NOMO-1 treated with dmso at 0.1 percent for 144 hours (cell line): Measurements from ENCODE around the gene ADAMTS6.

Experiments used
- DNase-seq: peaks from one replicate; lab custom pipeline; 2025; ENCODE audit not compliant: unreplicated experiment; lab: John Stamatoyannopoulos, UW

The ADAMTS6 gene

GRCh38 chr5:65152131-65152530 lies 329.6 kb downstream of the ADAMTS6 start:
- no peak for DNase-seq

- no peak for DNase-seq
These were observed 330.1 kb downstream of the ADAMTS6 start for GRCh38 chr5:65151614-65152013.

DNA sequence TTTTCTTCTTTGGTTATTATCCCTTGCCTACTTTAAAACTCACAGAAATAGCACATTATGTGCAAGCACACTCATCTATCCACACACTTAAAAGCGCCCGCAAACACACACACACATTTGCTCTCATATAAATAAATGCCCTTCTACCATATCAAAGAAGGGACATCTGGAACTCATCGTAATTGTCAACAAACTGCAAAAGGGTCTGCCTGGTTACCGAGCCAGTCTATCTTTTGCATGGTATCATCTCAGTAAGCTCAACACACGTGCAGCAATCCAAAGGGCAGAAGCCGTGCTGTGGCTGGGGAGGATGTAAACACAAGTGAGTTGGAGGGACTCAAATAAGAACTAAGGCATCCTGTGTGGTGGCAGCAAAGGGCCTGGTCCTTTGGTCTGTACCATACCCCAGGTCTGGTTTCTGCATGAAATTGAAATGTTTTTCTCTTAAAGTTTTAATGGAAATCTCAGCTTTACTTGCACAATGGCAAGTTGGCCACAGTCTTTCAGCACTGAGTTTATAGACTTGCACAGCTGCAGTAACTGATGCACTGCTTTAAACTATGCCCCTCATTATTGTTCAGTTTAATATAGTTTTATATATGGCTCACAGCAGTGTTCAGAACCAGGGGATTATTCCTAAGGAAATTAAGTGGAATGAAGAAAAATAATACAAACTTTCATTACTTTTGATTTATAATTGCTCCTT lies 331.0 kb downstream of the ADAMTS6 start:
- DNase-seq = no peak

- DNase-seq = no peak
These were observed 331.9 kb downstream of the ADAMTS6 start for GRCh38 chr5:65149827-65150226.

DNA sequence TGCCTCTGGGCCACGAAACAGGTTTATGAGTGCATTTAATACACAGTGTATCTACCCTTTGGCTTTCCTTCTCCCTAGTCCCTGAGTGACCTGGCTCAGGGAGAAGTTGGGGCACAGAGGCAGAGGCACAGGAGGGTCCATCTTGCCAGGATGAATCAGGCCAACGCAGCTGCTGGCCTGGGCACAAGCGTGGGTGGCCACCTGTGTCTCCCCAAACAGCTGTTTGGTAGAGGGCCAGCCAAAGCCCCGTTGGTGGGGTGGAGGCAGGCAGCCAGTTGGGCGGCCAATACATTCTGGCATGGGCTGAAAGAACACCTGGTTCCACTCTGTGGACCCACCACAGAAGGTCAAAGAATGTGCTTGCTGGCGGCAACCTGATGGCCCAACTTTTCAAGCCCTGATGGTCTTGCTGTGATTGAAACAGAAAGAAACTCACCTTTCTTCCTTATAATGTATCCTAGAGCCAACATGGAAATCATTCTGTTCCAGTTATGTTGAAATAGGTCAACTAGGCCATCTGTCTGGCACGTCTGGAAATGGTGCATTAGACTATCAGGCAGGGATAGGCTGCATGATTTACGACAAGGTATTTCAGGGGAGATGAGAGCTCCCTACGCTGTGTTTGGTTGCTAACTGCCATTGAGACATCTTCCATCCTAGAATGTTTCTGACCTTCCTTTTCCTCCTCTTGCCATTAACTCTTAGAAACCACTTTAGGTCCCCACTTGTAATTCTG lies 337.4 kb downstream of the ADAMTS6 start:
- DNase-seq = no peak

DNA sequence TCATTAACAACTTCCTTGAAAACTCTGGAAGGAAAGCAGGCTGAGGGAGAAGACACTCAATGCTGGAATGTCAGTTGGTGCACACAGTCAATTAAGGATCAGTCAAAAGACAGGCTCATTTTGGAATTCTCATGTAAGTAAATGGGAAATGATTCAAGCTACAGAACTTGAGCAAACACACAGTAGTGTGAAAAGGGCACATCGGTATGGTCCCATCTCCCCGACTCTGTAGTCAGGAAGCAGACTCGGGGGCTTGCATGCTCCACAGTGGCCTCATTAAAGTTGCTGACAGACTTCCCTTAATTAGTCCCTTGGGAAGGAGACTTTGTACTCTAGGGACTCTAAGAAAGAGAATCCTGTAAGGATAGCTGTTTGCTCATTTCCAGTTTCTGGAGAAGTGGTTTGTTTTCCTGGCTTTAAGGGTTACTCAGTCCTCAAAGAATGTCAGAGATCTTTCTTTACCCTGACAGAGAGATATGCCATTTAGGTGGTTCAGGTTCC lies 339.2 kb downstream of the ADAMTS6 start:
- DNase-seq = no peak

GRCh38 chr5:65142016-65142415 lies 339.7 kb downstream of the ADAMTS6 start:
- no peak for DNase-seq

GRCh38 chr5:65141493-65141892 lies 340.2 kb downstream of the ADAMTS6 start:
- no peak for DNase-seq

DNA sequence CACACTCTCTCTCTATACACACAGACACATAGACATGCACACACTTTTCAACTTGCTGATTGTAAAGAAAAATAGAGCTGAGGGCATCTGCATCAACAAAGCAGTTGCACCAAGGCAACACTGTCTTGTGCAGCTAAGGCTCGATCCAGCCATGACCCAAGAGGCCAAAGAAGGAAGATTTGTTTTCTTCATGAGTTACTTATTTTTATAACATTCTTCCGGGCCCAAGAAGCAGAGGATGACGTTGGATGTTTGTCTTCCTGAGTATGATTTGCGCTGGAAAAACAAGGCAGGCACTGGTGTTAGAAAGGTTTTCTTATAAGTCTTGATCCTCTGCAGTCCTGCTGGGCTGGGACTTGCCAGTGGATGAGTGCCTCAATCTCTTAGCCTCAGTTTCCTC lies 344.1 kb downstream of the ADAMTS6 start:
- DNase-seq = no peak

DNA sequence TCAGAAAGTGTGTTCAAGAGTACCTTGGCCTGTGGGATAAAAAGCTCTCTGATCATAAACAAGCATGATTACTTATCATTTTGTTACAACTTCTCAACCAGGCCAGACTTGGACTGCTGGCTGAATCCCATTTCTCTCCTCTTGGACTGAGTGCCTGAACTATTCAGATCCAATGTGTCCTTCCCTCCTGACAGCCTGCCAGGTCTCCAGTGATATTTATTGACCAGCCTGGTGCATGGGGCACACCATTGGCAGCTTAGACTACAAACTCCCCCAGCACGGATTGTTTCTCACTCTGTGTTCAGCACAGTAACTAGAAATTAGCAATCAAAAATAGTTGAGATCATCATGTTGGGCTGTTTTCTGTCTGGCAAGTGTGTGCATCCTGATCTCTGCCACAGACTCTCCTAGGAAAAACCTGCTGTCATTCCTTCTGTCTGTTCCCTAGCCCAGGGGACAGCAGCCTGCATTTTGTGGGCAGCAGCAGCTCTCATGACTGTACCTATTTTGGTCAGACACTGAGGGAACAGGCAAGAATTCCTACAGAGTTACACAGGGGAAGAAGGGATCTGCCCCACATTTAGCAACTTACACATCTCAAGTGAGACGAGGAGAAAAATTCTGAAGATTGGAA lies 348.1 kb downstream of the ADAMTS6 start:
- DNase-seq = no peak

DNA sequence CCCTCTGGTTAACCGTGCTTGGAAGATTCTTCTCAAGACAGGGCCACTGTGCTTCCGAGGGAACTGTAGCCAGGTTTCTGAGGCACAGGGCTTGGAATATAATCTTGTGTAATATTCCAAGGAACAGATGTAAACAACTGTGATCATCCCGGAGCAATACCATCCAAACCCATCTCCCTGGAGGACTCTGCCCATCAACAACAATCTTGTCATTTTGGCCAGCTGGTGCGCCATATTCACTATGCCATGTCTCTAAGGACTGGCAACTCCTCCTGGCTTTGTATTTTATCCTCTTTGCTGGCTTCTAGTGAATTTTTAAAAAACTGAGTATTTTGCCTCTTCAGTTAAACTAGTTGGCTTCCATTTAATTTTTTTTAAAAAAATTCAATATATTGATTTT lies 349.3 kb downstream of the ADAMTS6 start:
- DNase-seq = no peak

DNA sequence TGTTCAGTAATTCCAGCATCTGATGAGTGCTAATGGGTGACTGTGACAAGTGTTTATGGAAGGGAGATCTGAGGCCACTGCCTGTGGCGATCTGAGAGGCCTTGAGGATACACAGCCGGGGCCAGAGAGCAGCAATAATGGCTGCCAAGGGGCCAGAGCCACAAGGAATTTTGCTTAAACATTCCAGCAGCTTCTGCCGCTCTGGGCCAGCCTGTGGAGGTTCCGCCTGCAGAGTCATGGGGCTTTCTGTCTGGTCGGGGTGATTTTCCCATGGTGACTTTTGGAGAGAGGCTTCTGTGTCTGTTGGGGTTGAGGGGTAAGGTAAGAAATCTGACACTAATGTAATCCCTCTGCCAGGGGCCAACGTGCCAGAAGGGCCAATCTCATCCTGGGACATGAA lies 353.5 kb downstream of the ADAMTS6 start:
- DNase-seq = no peak

- no peak for DNase-seq
These were observed 354.4 kb downstream of the ADAMTS6 start for GRCh38 chr5:65127161-65127901.

- no peak for DNase-seq
These were observed 355.1 kb downstream of the ADAMTS6 start for GRCh38 chr5:65126542-65127069.

GRCh38 chr5:65125591-65126541 lies 355.9 kb downstream of the ADAMTS6 start:
- no peak for DNase-seq

- DNase-seq = no peak
These were observed 359.8 kb downstream of the ADAMTS6 start for GRCh38 chr5:65121880-65122436.

- DNase-seq = no peak
These were observed 361.3 kb downstream of the ADAMTS6 start for GRCh38 chr5:65120371-65120967.

- no peak for DNase-seq
These were observed 364.2 kb downstream of the ADAMTS6 start for GRCh38 chr5:65117525-65117924.

DNA sequence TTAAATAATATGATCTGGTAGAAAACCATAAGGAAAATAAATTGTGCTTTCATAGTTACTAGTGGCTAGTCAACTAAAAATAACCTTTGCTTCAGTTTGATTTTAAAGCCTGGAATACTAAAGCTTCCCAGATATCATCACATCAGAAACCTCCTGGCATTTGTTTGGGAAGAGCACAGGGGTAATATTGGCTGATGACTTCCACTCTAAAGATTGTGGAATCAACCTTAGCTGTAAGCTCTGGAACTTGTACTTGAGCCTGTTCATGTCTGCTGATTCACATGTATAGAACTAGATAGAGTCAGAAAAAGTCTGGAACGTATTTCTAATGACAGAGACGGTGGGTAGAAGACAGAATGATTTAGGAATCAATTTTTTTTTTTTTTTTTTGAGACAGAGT lies 367.9 kb downstream of the ADAMTS6 start:
- no peak for DNase-seq
